Glutamatergic neuron (in vitro differentiated cells): ENCODE data around the gene RPL39L. TPM values are rescaled to one million over a fixed set of nuclear protein-coding genes. Genes with fewer than 3 reads are reported as not detected.
"Not testable (repeated sequence)": the region's sequence is repeated elsewhere in the genome, so short reads cannot be mapped to it uniquely, and the experiment has no call there.

ENCODE experiments used
- DNase-seq: peaks from one replicate; pipeline ENCODE4 v3.0.0; 2022
- H3K27ac Mint-ChIP-seq: one replicate; pipeline ENCODE4 v1.8.0; 2020; ENCODE audit warnings: mild to moderate bottlenecking, mixed read lengths, inconsistent platforms; ENCODE audit not compliant: unreplicated experiment
- H3K27me3 Mint-ChIP-seq: one replicate; pipeline ENCODE4 v1.8.0; 2020; ENCODE audit warnings: mild to moderate bottlenecking, moderate library complexity, mixed read lengths, inconsistent platforms; ENCODE audit not compliant: unreplicated experiment
- H3K36me3 Mint-ChIP-seq: one replicate; pipeline ENCODE4 v1.8.0; 2020; ENCODE audit warnings: mild to moderate bottlenecking, mixed read lengths, inconsistent platforms; ENCODE audit not compliant: unreplicated experiment
- H3K4me1 Mint-ChIP-seq: one replicate; pipeline ENCODE4 v1.8.0; 2020; ENCODE audit warnings: mild to moderate bottlenecking, low read depth, mixed read lengths, inconsistent platforms; ENCODE audit not compliant: unreplicated experiment
- H3K4me3 Mint-ChIP-seq: one replicate; pipeline ENCODE4 v1.8.0; 2020; ENCODE audit warnings: mild to moderate bottlenecking, mixed read lengths, inconsistent platforms; ENCODE audit not compliant: unreplicated experiment
- H3K9me3 Mint-ChIP-seq: one replicate; pipeline ENCODE4 v1.8.0; 2020; ENCODE audit warnings: mild to moderate bottlenecking, moderate library complexity, mixed read lengths, inconsistent platforms; ENCODE audit not compliant: unreplicated experiment
- CTCF ChIP-seq: fragments of 200-600 bp; sonication (generic); IDR thresholded peaks from one replicate; pipeline ENCODE4 v1.5.0; 2021; ENCODE audit not compliant: partially characterized antibody, unreplicated experiment
- total RNA-seq: library from RNA; stranded (reverse); fragmentation: NEBNext Ultra II Directional; extraction: Animal tissue kit (Norgen Biotek cat#: 25700); gene quantifications from one replicate; pipeline ENCODE4 v1.2.1, GENCODE V29; 2021; ENCODE audit not compliant: unreplicated experiment

The RPL39L gene
- total RNA-seq, 1 donor from 2014 or later = 15.1 TPM

- no peak for TF ChIP-seq CTCF
- peaks cover 1% of the 10 kb centered on the region for H3K9me3 Mint-ChIP-seq
- H3K4me1 Mint-ChIP-seq = peaks cover 6% of the 10 kb centered on the region
- no peak for DNase-seq
- H3K27ac Mint-ChIP-seq = no peak overlapping the region
- peaks cover 6% of the 10 kb centered on the region for H3K27me3 Mint-ChIP-seq
- no peak overlapping the region for H3K4me3 Mint-ChIP-seq
- no peaks in the 10 kb centered on the region for H3K36me3 Mint-ChIP-seq
Measured at GRCh38 chr3:187183903-187184302, 44.6 kb upstream of the RPL39L start.

GRCh38 chr3:187183210-187183862, 44.0 kb upstream of the RPL39L start:
- H3K9me3 Mint-ChIP-seq = peaks cover 1% of the 10 kb centered on the region

GRCh38 chr3:187181454-187182170, 42.3 kb upstream of the RPL39L start:
- DNase-seq = no peak
- H3K36me3 Mint-ChIP-seq = no peaks in the 10 kb centered on the region
- H3K4me3 Mint-ChIP-seq = no peak overlapping the region
- TF ChIP-seq CTCF = no peak
- peaks cover 6% of the 10 kb centered on the region for H3K27me3 Mint-ChIP-seq
- peaks cover 3% of the 10 kb centered on the region for H3K9me3 Mint-ChIP-seq
- H3K4me1 Mint-ChIP-seq = peaks cover 6% of the 10 kb centered on the region
- no peak overlapping the region for H3K27ac Mint-ChIP-seq

More at GRCh38 chr3:187183210-187183862, 44.0 kb upstream of the RPL39L start:
- Mint-ChIP-seq H3K27me3 (peaks cover 6% of the 10 kb centered on the region), H3K36me3 (no peaks in the 10 kb centered on the region), H3K27ac (no peak overlapping the region), H3K4me1 (peaks cover 6% of the 10 kb centered on the region), H3K4me3 (no peak overlapping the region)
- DNase-seq = no peak
- TF ChIP-seq CTCF = no peak

- no peaks in the 10 kb centered on the region for H3K4me1 Mint-ChIP-seq
- H3K27me3 Mint-ChIP-seq = no peaks in the 10 kb centered on the region
- no peak for DNase-seq
- no peak for TF ChIP-seq CTCF
- H3K36me3 Mint-ChIP-seq = no peaks in the 10 kb centered on the region
- no peak overlapping the region for H3K27ac Mint-ChIP-seq
- peaks cover 2% of the 10 kb centered on the region for H3K9me3 Mint-ChIP-seq
- no peak overlapping the region for H3K4me3 Mint-ChIP-seq
Measured at GRCh38 chr3:187172929-187173328, 33.6 kb upstream of the RPL39L start.

GRCh38 chr3:187170911-187171310, 31.6 kb upstream of the RPL39L start:
- H3K27me3 Mint-ChIP-seq, H3K27ac Mint-ChIP-seq, H3K4me1 Mint-ChIP-seq, DNase-seq, H3K36me3 Mint-ChIP-seq, H3K9me3 Mint-ChIP-seq, H3K4me3 Mint-ChIP-seq: not testable (repeated sequence)
